AML-193 (cell line): Measurements from ENCODE around the gene ARHGEF39.
A peak's percentile ranks its signal among the peaks of the same experiment; 100 is the strongest.

ENCODE experiments used
- DNase-seq, 2 experiments: peaks; one replicate each; lab custom pipeline; 2025; lab: John Stamatoyannopoulos, UW

Gene ARHGEF39

GRCh38 chr9:35675204-35675603 lies 10.2 kb upstream of the ARHGEF39 start:
- DNase-seq: no peak

- DNase-seq: no peak
These were observed 9.0 kb upstream of the ARHGEF39 start for GRCh38 chr9:35674025-35674361.

DNA sequence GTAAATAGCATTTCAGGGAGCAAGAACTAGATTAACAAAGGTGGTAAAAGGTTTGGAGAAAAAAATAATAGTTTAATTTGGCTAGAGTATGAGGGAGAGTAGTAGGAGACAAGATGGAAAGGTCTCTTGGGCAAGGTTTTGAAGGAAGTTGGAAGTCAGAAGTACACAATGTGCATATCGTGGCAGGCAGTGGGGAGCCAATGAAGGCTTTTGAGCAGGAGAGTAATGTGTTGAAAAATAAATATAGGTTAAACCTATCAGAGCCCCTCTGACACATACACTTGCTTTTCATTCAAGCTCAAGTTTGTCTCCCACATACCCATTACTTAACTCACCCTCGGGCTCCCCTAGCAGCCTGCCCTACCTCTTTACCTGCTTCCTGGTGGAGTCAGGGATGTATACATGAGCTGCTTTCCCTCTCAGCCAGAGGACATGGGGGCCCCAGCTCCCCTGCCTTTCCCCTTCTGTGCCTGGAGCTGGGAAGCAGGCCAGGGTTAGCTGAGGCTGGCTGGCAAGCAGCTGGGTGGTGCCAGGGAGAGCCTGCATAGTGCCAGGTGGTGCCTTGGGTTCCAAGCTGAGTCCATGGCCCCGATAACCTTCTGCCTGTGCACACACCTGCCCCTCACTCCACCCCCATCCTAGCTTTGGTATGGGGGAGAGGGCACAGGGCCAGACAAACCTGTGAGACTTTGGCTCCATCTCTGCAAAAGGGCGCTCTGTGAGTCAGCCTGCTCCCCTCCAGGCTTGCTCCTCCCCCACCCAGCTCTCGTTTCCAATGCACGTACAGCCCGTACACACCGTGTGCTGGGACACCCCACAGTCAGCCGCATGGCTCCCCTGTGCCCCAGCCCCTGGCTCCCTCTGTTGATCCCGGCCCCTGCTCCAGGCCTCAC lies 8.4 kb upstream of the ARHGEF39 start, which contains the start of gene CA9:
TSS of gene CA9 (plus strand) at position 797 of the 893 bp plus-strand sequence. CDS start at position 829, 32 bp downstream.
- DNase-seq: no peak

DNA sequence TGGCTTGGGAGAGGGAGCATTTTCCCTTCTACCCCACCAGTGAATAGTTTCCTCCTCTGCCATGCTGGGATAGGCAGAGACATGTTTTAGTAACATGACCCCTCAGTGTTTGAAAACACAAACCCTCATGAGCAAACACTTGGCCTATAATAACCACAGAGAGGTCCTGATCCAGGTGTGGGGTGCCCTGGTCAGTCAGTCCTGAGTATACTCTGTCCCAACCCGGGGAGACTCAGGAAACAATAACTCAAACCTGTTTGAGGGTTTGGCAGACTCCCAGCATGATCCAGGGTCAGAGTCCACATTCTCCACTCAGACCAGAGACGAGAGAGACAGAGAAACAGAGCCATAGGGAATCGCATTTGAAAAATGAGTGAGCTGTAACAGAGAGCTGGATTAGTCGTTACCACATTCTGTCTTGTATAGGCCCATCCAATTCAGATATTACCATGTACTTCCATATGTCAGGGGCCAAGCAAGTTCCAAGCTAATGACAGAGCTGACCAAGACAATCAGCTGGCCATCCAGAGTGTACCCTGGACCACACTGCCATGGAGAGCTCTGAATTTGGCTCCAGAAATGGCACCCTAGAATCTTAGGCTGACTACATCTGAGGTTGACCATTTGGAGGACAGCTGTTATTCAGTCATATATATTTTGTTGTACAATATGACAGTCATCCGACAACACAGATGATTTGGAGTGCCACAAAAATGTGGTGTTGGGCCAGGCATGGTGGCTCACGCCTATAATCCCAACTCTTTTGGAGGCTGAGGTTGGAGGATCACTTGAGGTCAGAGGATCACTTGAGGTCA lies 4.5 kb upstream of the ARHGEF39 start:
- DNase-seq: no peak

- DNase-seq: no peak
These were observed 2.9 kb upstream of the ARHGEF39 start for GRCh38 chr9:35667939-35668338.

- no peak for DNase-seq
These were observed 1.6 kb upstream of the ARHGEF39 start for GRCh38 chr9:35666549-35666948.

DNA sequence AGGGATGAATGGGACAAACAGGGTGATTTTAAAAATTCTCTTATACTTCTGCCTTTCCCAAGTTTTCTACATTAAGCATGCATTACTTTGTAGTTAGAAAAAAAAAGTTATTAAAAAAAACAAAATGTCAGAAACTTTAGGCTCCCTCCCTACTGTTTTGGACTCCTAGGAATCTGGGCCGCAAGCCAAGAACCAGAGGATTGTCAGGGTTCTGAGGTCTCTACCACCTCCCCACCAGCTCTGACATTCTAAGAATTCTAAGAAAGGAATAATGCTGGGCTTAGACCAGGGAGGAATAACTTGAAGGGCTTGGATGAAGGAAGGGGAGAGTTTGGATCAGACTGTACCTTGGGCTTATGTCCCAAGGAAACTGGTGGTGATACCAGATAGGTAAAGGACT lies 1.1 kb upstream of the ARHGEF39 start:
- DNase-seq: no peak

DNA sequence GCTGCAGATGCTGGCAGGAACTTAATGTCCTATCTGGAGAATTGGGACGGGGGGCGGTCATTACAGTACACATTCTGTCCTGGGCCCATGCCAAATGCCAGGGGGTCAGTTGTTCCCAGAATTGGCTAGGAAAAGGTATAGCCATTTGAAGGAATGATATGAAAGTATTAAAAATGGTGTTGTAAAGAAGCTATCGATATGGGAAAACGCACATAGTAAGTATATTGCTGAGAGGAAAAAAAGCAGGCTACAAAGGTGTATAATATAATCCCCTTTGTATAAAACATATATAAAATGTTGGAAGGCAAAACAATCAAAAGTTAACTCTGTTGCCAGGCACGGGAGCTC lies 450 bp upstream of the ARHGEF39 start:
- DNase-seq: no peak

DNA sequence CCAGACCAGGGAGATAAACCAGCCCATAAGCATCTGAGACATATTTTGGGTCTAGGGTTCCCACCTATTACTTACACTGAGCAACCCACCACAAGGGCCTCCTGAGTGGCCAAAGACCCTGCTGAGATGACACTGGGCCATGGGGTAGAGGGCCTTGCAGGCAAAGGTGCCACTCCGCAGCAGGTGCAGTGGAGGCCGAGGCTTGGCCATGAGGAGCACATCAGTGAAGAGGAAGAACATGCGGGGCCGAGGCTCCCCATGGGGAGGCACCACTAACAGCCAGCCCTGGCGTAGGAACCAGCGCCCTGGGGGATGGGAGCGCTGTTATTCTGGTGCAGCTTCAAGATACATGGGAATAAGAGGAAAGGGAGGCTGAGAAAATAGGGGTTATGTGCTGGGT lies 2.6 kb downstream of the ARHGEF39 start:
- no peak for DNase-seq

DNA sequence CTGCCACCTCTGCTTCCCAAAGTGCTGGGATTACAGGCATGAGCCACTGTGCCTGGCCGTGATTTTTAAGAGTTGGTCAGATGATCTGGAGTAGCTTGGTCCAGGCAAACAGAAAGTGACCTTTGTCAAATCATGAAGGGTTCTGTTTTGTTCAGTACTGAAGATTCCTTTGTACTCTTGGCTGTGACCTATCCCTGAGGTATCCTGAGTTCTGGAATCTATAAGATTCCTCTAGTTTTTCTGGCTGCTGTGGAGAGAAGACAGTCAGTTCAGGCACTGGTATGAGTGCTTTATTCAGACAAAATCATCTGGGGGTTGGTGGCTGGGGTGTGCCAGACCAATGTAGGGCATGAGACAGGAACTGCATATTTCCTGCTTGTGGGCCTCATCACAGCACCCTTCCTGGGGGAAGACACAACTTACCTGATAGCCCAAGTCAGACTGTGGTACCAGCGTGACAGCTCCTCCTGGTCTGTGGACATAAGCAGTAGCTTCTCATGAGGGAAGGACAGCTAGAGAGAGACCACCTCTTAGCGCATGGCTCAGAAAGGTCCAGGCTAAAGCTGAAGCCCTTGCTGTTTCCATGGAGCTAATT lies 3.1 kb downstream of the ARHGEF39 start:
- DNase-seq: no peak

- no peak for DNase-seq
These were observed 4.0 kb downstream of the ARHGEF39 start for GRCh38 chr9:35660966-35661415.

GRCh38 chr9:35659340-35659739 lies 5.7 kb downstream of the ARHGEF39 start:
- DNase-seq: no peak

- peak in 1 of 2 experiments; percentile 51 for DNase-seq
These were observed 6.1 kb downstream of the ARHGEF39 start for GRCh38 chr9:35658968-35659220.

- DNase-seq: peak; percentile 59 to 83
These were observed 6.6 kb downstream of the ARHGEF39 start, which contains the start of gene CCDC107 for GRCh38 chr9:35658137-35658967. CCDC107 (plus strand) TSS chr9:35658292; CDS start chr9:35658380, 88 bp downstream.

GRCh38 chr9:35657546-35658136 lies 7.4 kb downstream of the ARHGEF39 start, which contains the start of gene RMRP:
RMRP (minus strand) TSS chr9:35658019.
- peak; percentile 94 to 96 for DNase-seq

- no peak for DNase-seq
These were observed 8.0 kb downstream of the ARHGEF39 start for GRCh38 chr9:35656831-35657545.

- DNase-seq: no peak
These were observed 8.6 kb downstream of the ARHGEF39 start for GRCh38 chr9:35656348-35656747.

DNA sequence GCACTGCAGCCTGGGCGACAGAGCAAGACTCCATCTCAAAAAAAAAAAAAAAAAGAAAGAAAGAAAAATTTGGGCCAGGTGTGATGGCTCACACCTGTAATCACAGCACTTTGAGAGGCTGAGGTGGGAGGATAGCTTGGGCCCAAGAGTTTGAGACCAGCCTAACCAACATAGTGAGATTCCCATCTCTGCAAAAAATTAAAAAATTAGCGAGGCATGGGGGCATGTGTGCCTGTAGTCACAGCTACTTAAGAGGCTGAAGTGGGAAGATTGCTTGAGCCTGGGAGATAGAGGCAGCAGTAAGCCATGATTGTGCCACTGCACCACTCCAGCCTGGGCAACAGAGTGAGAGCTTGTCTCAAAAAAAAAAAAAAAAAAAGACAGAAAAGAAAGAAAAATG lies 11.4 kb downstream of the ARHGEF39 start:
- DNase-seq: no peak

DNA sequence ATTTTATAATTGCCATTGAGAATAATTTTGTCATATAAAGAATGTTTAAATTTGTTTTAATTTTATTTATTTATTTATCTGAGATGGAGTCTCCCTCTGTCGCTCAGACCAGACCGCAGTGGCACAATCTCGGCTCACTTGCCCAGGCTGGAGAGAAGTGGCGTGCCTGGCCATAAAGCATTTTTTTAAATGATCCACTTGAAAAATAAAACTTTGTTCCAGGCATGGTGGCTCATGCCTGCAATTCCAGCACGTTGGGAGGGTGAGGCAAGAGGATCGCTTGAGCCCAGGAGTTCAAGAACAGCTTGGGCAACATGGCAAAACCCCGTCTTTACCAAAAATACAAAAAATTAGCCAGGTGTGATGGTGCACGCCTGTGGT lies 12.2 kb downstream of the ARHGEF39 start:
- no peak for DNase-seq

DNA sequence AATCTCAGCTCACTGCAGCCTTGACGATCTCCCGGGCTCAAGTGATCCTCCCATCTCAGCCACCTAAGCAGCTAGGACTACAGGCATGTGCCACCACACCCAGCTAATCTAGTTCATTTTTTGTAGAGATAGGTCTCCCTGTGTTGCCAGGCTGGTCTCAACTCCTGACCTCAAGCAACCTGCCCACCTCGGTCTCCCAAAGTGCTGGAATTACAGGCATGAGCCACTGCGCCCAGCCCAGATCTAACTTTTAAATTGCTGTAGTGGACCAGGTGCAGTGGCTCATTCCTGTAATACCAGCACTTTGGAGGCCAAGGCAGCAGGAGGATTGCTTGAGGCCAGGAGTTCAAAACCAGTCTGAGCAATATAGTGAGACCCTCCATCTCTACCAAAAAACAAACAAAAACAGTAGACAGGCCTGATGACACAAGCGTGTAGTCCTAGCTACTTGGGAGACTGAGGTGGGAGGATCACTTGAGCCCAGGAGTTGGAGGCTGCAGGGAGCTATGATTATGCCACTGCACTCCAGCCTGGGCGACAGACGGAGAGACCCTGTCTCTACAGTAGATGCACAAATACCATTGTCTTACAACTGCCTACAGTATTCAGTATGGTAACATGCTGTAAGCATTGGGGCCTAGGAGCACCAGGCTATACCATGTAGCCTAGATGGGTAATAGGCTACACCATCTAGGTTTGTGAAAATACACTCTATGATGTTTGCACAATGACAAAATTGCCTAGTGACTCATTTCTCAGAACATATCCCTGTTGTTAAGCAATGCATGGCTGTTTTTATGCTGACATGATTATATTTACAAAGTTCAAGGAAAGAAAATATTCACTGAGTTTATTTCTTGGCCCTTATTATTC lies 12.8 kb downstream of the ARHGEF39 start:
- no peak for DNase-seq
